Thymus (tissue), 11 donors: ENCODE measurements around the gene UBTD2. TPM values are rescaled to one million over a fixed set of nuclear protein-coding genes. Genes with fewer than 3 reads are reported as not detected.
"Not testable (repeated sequence)": the region's sequence is repeated elsewhere in the genome, so short reads cannot be mapped to it uniquely, and the experiment has no call there.

ENCODE experiments used
- DNase-seq, 9 donors: peaks; one replicate each; pipeline ENCODE4 v3.0.0-alpha.2; 2013; ENCODE audit warnings: low spot score in 9 of 9, low read depth in 6 of 9, missing footprints in 1 of 9
- H3K27ac ChIP-seq, 2 donors: one replicate each; pipeline ENCODE4 v1.5.1; 2013; ENCODE audit warnings: control low read depth in 1 of 2, low read depth in 1 of 2, low read length in 1 of 2, mild to moderate bottlenecking in 1 of 2, moderate library complexity in 1 of 2
- H3K27me3 ChIP-seq, 2 donors: one replicate each; pipeline ENCODE4 v1.5.1; 2013; ENCODE audit warnings: low read length in 1 of 2; ENCODE audit not compliant: control insufficient read depth in 2 of 2, insufficient read depth in 1 of 2
- H3K36me3 ChIP-seq, 2 donors: one replicate each; pipeline ENCODE4 v1.5.1; 2013; ENCODE audit warnings: low read length in 1 of 2, mild to moderate bottlenecking in 1 of 2, moderate library complexity in 1 of 2; ENCODE audit not compliant: control insufficient read depth in 2 of 2, insufficient read depth in 2 of 2
- H3K4me1 ChIP-seq, 2 donors: one replicate each; pipeline ENCODE4 v1.5.1; 2013; ENCODE audit warnings: low read length in 2 of 2; ENCODE audit not compliant: control insufficient read depth in 2 of 2, insufficient read depth in 2 of 2
- H3K4me3 ChIP-seq, 2 donors: one replicate each; pipeline ENCODE4 v1.5.1; 2013; ENCODE audit warnings: low read length in 2 of 2, control low read depth in 1 of 2, mild to moderate bottlenecking in 1 of 2
- H3K9me3 ChIP-seq, 2 donors: one replicate each; pipeline ENCODE4 v1.5.1; 2013; ENCODE audit warnings: low read length in 1 of 2, mild to moderate bottlenecking in 1 of 2; ENCODE audit not compliant: control insufficient read depth in 2 of 2, insufficient read depth in 1 of 2
- WGBS: extraction: QIAGEN DNeasy Blood & Tissue Kit; methylation state at CpG from one replicate; pipeline ENCODE4 v1.1.7; 2013; 5-methylcytosine and 5-hydroxymethylcytosine counted together
- polyA plus RNA-seq: library from polyadenylated mRNA; stranded (reverse); fragments of 200-250 nt; gene quantifications from one replicate; pipeline ENCODE4 v1.2.3, GENCODE V29; 2013
- total RNA-seq: library from RNA; stranded (reverse); fragments of 120-200 nt; gene quantifications from one replicate; pipeline ENCODE4 v1.2.4, GENCODE V29; 2013
- donor health status: healthy.

UBTD2 gene
- total and polyA plus RNA-seq, 2 donors: 13.2 to 17.8 TPM

DNA sequence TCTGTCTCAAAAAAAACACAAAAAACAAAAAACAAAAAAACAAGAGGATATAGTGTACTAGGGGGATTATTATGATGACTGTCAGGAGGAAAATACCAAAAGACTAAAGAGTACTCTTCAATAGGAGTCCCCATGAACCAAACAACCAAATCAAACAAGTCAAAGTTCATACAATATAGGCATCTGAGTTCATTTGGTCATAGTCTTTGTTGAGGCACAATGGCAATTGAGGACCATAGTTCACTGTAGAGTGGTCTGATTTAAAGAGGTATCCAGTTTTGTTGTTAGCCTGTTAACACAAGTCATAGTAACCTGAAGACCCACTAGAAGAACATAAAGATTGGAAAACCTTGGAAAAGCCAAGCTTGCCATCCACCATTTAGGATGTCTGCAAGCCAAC is 11.3 kb upstream of the UBTD2 start:
- Histone ChIP-seq H3K27me3 (no peaks in the 10 kb centered on the region), H3K9me3 (no peaks in the 10 kb centered on the region), H3K4me1 (peaks cover 0 to 3% of the 10 kb centered on the region in 2 donors), H3K4me3 (no peak overlapping the region), H3K36me3 (no peaks in the 10 kb centered on the region), H3K27ac (no peak overlapping the region)
- DNase-seq: no peak

DNA sequence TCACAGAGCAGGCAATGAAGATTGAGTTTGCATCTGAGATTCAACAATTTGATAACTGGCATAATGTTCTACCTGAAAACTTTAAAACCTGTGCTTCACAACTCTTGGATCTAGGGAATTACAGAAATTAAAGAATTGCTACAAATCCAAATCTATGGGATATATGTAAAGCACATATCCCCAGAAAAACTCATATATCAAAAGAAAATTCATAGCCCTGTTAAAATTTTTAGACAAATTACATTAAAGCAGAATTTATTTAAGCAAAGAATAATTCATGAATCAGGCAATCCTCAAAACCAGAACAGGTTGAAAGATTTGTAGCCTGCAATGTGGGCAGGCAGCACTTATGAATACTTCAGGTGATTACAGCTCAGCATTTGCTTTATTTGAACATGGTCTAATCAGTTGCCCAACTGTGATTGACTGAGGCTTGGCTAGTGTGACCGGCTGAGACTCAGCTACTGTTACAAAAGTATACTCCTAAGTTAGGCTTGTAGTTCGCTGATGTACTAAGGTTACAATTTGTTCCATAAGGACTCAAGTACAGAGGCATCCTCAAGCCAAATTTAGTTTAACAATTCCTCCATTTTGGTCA is 10.3 kb upstream of the UBTD2 start:
- Histone ChIP-seq H3K27me3 (no peaks in the 10 kb centered on the region), H3K9me3 (no peaks in the 10 kb centered on the region), H3K27ac (no peak overlapping the region), H3K36me3 (no peaks in the 10 kb centered on the region), H3K4me3 (no peak overlapping the region), H3K4me1 (peaks cover 0 to 3% of the 10 kb centered on the region in 2 donors)
- WGBS: 98% methylated on average over 2 of the region's 2 CpGs
- DNase-seq: no peak

DNA sequence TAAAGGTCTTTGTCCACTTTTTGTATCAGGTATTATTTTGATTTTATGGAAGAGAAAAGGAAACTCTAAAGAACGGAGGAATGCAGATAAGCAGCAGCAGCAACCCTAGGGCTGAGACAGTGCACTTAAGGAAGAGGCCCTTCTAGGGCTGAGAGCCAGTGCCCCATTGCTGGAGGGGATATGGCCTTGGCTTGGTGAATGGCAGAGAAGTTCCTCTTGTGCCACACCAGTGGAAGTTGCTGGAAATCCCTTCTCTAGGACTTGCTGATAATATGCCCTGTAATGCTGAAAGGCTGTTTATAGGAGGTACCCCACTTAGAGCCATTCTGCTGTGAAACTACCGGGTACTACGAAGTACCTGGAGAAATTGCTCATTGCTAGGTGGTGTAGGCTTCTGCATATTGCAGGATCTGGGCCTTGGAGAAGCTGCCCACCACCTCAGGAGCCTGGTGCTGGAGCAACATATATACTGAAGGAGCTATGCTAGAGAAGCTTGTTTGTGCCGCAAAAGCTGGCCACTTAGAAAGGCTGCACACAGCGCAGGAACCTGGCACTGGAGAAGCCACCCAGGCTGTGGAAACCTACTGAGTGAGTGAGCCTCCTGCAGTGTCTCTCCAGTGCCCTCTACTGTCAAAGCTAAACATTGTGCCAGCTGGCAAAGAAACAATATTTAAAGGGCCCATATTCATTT is 9.6 kb upstream of the UBTD2 start:
- H3K27me3 ChIP-seq: no peaks in the 10 kb centered on the region
- H3K36me3 ChIP-seq: no peaks in the 10 kb centered on the region
- H3K27ac ChIP-seq: no peak overlapping the region
- H3K4me1 ChIP-seq: peaks cover 0 to 3% of the 10 kb centered on the region in 2 donors
- H3K4me3 ChIP-seq: no peak overlapping the region
- DNase-seq: peak in 8 of 9 donors; percentile 55 to 82 (median 61)
- 53% methylated on average over 5 of the region's 5 CpGs for WGBS
- H3K9me3 ChIP-seq: no peaks in the 10 kb centered on the region

DNA sequence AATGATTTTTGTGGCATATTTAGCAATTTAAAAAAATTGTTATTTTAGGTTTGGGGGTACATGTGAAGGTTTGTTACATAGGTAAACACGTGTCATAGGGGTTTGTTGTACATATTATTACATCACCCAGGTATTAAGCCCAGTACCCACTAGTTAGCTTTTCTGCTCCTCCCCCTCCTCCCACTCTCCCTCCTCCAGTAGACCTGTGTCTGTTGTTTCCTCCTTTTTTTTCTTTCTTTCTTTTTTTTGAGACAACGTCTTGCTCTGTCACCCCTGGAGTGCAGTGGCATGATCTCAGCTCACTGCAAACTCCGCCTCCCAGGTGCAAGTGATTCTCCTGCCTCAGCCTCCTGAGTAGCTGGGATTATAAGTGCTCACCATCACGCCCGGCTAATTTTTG is 8.3 kb upstream of the UBTD2 start:
- not testable (repeated sequence) for H3K4me1 ChIP-seq, H3K27me3 ChIP-seq, DNase-seq, H3K4me3 ChIP-seq, H3K36me3 ChIP-seq, H3K9me3 ChIP-seq, H3K27ac ChIP-seq
- 79% methylated on average over 5 of the region's 5 CpGs for WGBS

DNA sequence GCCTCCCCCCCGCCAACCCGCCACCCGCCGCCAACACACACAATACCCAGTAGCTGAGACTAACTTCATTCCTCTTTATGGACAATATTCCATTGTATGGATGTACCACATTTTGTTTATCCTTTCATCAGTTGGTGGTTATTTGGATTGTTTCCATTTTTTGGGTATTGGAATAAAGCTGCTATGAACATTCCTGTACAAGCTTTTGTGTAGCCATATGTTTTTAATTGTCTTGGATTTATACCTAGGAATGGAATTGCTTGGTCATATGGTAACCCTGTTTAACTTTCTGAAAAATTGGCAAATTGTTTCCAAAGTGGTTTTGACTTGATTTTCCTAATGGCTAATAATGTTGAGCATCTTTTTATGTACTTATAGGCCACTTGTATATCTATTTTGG is 4.9 kb upstream of the UBTD2 start:
- H3K27ac ChIP-seq: no peak overlapping the region
- no peak overlapping the region for H3K4me3 ChIP-seq
- 98% methylated on average over 4 of the region's 4 CpGs for WGBS
- peaks cover 2 to 4% of the 10 kb centered on the region in 2 donors for H3K27me3 ChIP-seq
- no peaks in the 10 kb centered on the region for H3K9me3 ChIP-seq
- H3K4me1 ChIP-seq: peaks cover 0 to 9% of the 10 kb centered on the region in 2 donors
- H3K36me3 ChIP-seq: no peaks in the 10 kb centered on the region
- DNase-seq: no peak

DNA sequence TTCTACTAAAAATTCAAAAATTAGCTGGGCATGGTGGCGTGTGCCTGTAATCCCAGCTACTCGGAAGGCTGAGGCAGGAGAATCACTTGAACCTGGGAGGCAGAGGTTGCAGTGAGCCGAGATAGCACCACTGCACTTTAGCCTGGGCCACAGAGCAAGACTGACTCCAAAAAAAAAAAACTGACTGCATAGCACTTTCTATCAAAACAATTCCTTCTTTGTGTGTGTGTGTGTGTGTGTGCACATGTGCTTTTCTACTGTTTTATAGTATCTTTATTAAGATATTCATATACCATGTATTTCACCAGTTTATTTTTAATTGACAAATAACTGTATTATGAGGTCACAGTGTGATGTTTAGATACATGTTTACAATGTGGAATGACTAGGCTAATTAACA is 3.6 kb upstream of the UBTD2 start:
- not testable (repeated sequence) for H3K27ac ChIP-seq, H3K4me1 ChIP-seq, DNase-seq, H3K4me3 ChIP-seq, H3K9me3 ChIP-seq, H3K36me3 ChIP-seq, H3K27me3 ChIP-seq
- 97% methylated on average over 3 of the region's 3 CpGs for WGBS

DNA sequence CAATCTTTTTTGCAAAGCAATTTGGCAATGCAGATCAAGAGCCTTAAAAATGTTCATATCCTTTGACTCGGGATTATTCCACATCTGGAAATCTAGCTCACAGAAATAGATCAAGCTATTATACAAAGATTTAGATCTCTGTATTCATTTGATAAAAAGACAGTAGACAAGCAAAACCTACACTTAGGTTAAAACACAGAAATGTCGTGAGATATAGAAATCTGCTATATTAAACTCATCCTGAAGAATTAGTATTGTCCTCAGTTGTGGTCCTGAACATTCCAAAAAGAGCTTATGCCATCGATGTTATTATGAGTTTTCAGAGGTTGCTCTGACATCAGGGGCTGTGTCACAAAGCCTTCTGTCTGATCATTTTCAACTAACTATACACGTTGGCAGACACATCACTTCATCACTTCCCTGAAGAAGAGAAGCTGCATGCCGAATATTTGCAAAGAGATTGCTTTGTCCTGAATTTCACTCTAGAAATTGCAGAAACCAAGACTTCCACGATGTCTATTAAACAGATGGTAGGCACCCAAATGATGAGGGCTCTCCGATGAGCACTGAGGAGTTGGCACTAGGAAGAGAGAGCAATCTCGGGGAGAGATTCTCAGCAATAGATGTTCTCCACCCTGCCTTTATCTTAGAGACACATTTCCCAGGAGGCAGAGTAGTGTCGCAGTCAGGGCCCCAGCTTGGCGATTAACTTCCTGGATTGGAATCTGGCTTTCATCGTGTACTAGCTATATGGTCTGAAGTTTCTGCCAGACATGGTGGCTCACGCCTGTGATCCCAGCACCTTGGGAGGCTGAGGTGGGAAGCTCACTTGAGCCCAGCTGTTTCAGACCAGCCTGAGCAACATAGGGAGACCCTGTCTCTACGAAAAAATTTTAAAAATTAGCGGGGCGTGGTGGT is 1.9 kb upstream of the UBTD2 start:
- Histone ChIP-seq H3K36me3 (no peaks in the 10 kb centered on the region), H3K4me1 (peaks cover 3 to 11% of the 10 kb centered on the region in 2 donors), H3K9me3 (no peaks in the 10 kb centered on the region), H3K4me3 (no peak overlapping the region), H3K27ac (no peak overlapping the region), H3K27me3 (peaks cover 2 to 4% of the 10 kb centered on the region in 2 donors)
- WGBS: 84% methylated on average over 15 of the region's 15 CpGs
- no peak for DNase-seq

DNA sequence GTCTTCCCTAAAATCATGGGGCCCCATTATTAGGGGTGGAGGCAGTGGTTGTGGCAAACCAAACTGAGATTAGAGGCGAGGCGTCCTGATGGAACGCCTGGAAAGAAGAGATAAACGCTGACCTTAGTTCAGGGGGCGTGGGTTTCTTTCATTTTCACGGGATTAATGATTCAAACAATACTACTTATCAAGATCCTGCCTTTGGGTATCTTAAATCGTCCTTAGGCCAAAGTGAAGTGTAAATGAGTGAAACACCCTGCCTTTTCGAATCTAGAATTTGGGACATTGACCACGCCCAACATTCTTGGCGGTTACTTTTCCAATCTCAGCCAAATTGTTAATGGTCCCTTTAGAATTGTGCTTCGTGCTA is 1.0 kb upstream of the UBTD2 start:
- H3K36me3 ChIP-seq: no peaks in the 10 kb centered on the region
- peak overlapping the region; percentile 72 to 91 for H3K4me3 ChIP-seq
- peaks cover 2 to 4% of the 10 kb centered on the region in 2 donors for H3K27me3 ChIP-seq
- peaks cover 3 to 11% of the 10 kb centered on the region in 2 donors for H3K4me1 ChIP-seq
- H3K9me3 ChIP-seq: no peaks in the 10 kb centered on the region
- 8% methylated on average over 11 of the region's 11 CpGs for WGBS
- H3K27ac ChIP-seq: peak overlapping the region; percentile 25 to 64
- peak in 1 of 9 donors; percentile 10 for DNase-seq
